HEK293 (cell line): ENCODE measurements around the gene KLK2.
A peak's percentile ranks its signal among the peaks of the same experiment; 100 is the strongest.

Experiments used
- KLF8 ChIP-seq: fragments of 450-650 bp; formaldehyde crosslinking; IDR thresholded peaks from 2 replicates; pipeline ENCODE4 v1.5.1; 2016; ENCODE audit warnings: missing biosample characterization, missing genetic modification characterization
- KLF9 ChIP-seq: fragments of 450-650 bp; formaldehyde crosslinking; IDR thresholded peaks from 2 replicates; pipeline ENCODE4 v1.5.1; 2016; ENCODE audit warnings: missing biosample characterization, missing genetic modification characterization, low read depth
- PATZ1 ChIP-seq: fragments of 450-650 bp; formaldehyde crosslinking; IDR thresholded peaks from 2 replicates; pipeline ENCODE4 v1.5.1; 2016; ENCODE audit warnings: missing biosample characterization, missing genetic modification characterization
- REPIN1 ChIP-seq: fragments of 450-650 bp; formaldehyde crosslinking; IDR thresholded peaks from 2 replicates; pipeline ENCODE4 v1.5.1; 2017; ENCODE audit warnings: missing biosample characterization, missing genetic modification characterization, low read depth
- SP2 ChIP-seq: fragments of 450-650 bp; formaldehyde crosslinking; IDR thresholded peaks from 2 replicates; pipeline ENCODE4 v1.5.1; 2016; ENCODE audit warnings: missing biosample characterization, missing genetic modification characterization
- ZBTB17 ChIP-seq: fragments of 450-650 bp; formaldehyde crosslinking; IDR thresholded peaks from 2 replicates; pipeline ENCODE4 v1.5.1; 2016; ENCODE audit warnings: missing biosample characterization, missing genetic modification characterization
- ZBTB48 ChIP-seq: fragments of 450-650 bp; formaldehyde crosslinking; IDR thresholded peaks from 2 replicates; pipeline ENCODE4 v1.5.1; 2016; ENCODE audit warnings: missing biosample characterization, missing genetic modification characterization
- ZBTB49 ChIP-seq: fragments of 450-650 bp; formaldehyde crosslinking; IDR thresholded peaks from 2 replicates; pipeline ENCODE4 v1.5.1; 2016; ENCODE audit warnings: missing biosample characterization, missing genetic modification characterization, low read depth
- ZIC2 ChIP-seq: fragments of 450-650 bp; formaldehyde crosslinking; IDR thresholded peaks from 2 replicates; pipeline ENCODE4 v1.5.1; 2016; ENCODE audit warnings: missing biosample characterization, missing genetic modification characterization
- ZNF121 ChIP-seq: fragments of 450-650 bp; formaldehyde crosslinking; IDR thresholded peaks from 2 replicates; pipeline ENCODE4 v1.5.1; 2016; ENCODE audit warnings: missing biosample characterization, missing genetic modification characterization
- ZNF148 ChIP-seq: fragments of 450-650 bp; formaldehyde crosslinking; IDR thresholded peaks from 2 replicates; pipeline ENCODE4 v1.5.0; 2017; ENCODE audit warnings: missing biosample characterization, missing genetic modification characterization, borderline replicate concordance
- ZNF155 ChIP-seq: fragments of 450-650 bp; formaldehyde crosslinking; IDR thresholded peaks from 2 replicates; pipeline ENCODE4 v1.5.1; 2016; ENCODE audit warnings: missing biosample characterization, missing genetic modification characterization
- ZNF202 ChIP-seq: fragments of 450-650 bp; formaldehyde crosslinking; IDR thresholded peaks from 2 replicates; pipeline ENCODE4 v1.5.1; 2016; ENCODE audit warnings: missing biosample characterization, missing genetic modification characterization, borderline replicate concordance
- ZNF239 ChIP-seq: fragments of 450-650 bp; formaldehyde crosslinking; IDR thresholded peaks from 2 replicates; pipeline ENCODE4 v1.5.1; 2016; ENCODE audit warnings: missing biosample characterization, missing genetic modification characterization
- ZNF26 ChIP-seq: fragments of 450-650 bp; formaldehyde crosslinking; IDR thresholded peaks from 2 replicates; pipeline ENCODE4 v1.5.1; 2016; ENCODE audit warnings: missing biosample characterization, missing genetic modification characterization
- ZNF341 ChIP-seq: fragments of 450-650 bp; formaldehyde crosslinking; IDR thresholded peaks from 2 replicates; pipeline ENCODE4; 2016; ENCODE audit warnings: low read depth, missing biosample characterization, missing genetic modification characterization
- ZNF423 ChIP-seq: fragments of 450-650 bp; formaldehyde crosslinking; IDR thresholded peaks from 2 replicates; pipeline ENCODE4 v1.5.1; 2016; ENCODE audit warnings: missing biosample characterization, missing genetic modification characterization
- ZNF521 ChIP-seq: fragments of 450-650 bp; formaldehyde crosslinking; IDR thresholded peaks from 2 replicates; pipeline ENCODE4 v1.5.1; 2017; ENCODE audit warnings: missing biosample characterization, mild to moderate bottlenecking, missing genetic modification characterization
- ZNF544 ChIP-seq: fragments of 450-650 bp; formaldehyde crosslinking; IDR thresholded peaks from 2 replicates; pipeline ENCODE4 v1.5.0; 2017; ENCODE audit warnings: missing biosample characterization, missing genetic modification characterization
- ZNF548 ChIP-seq: fragments of 450-650 bp; formaldehyde crosslinking; IDR thresholded peaks from 2 replicates; pipeline ENCODE4 v1.5.1; 2016; ENCODE audit warnings: missing biosample characterization, missing genetic modification characterization
- ZNF600 ChIP-seq: fragments of 450-650 bp; formaldehyde crosslinking; IDR thresholded peaks from 2 replicates; pipeline ENCODE4 v1.5.1; 2016; ENCODE audit warnings: missing biosample characterization, missing genetic modification characterization
- ZNF610 ChIP-seq: fragments of 450-650 bp; formaldehyde crosslinking; IDR thresholded peaks from 2 replicates; pipeline ENCODE4 v1.5.1; 2016; ENCODE audit warnings: missing biosample characterization, missing genetic modification characterization, borderline replicate concordance
- ZNF843 ChIP-seq: fragments of 450-650 bp; formaldehyde crosslinking; IDR thresholded peaks from 2 replicates; pipeline ENCODE4 v1.5.1; 2016; ENCODE audit warnings: missing biosample characterization, missing genetic modification characterization
- ZSCAN18 ChIP-seq: fragments of 450-650 bp; formaldehyde crosslinking; IDR thresholded peaks from 2 replicates; pipeline ENCODE4 v1.5.1; 2016; ENCODE audit warnings: missing biosample characterization, missing genetic modification characterization
- ZSCAN30 ChIP-seq: fragments of 450-650 bp; IDR thresholded peaks from 2 replicates; pipeline ENCODE4 v1.5.1; 2018; ENCODE audit warnings: missing biosample characterization, mild to moderate bottlenecking, missing genetic modification characterization, moderate library complexity
- TF ChIP-seq, protein P1 (sequence below): fragments of 450-650 bp; formaldehyde crosslinking; IDR thresholded peaks from 2 replicates; pipeline ENCODE4 v1.5.1; 2016; ENCODE audit warnings: missing biosample characterization, missing genetic modification characterization
- TF ChIP-seq, protein P2 (sequence below): fragments of 450-650 bp; formaldehyde crosslinking; IDR thresholded peaks from 2 replicates; pipeline ENCODE4 v1.5.1; 2016; ENCODE audit warnings: missing biosample characterization, missing genetic modification characterization

The KLK2 gene

GRCh38 chr19:50835785-50836542 is 37.3 kb upstream of the KLK2 start (continued):
- TF ChIP-seq ZNF26 (no peak), ZNF548 (tag by site-specific recombination) (no peak), ZNF600 (tag by site-specific recombination) (peak; percentile 88), ZNF121 (tag by site-specific recombination) (peak; percentile 5; the same call in 1 of the 2 replicates), ZNF148 (tag by site-specific recombination) (no peak), ZNF202 (tag by site-specific recombination) (no peak), ZNF521 (tag by site-specific recombination) (no peak), ZNF544 (tag by site-specific recombination) (no peak), SP2 (tag by site-specific recombination) (peak; percentile 60), PATZ1 (tag by site-specific recombination) (peak; percentile 51), ZSCAN18 (tag by site-specific recombination) (no peak; the same call in 1 of the 2 replicates), ZNF155 (tag by site-specific recombination) (no peak), ZNF610 (tag by site-specific recombination) (no peak), KLF8 (tag by site-specific recombination) (0 out of 2 replicates have a peak, but pooled peaks have one; percentile 14), ZNF423 (tag by site-specific recombination) (peak; percentile 86; the same call in 1 of the 2 replicates), ZBTB49 (tag by site-specific recombination) (no peak), REPIN1 (no peak), ZIC2 (tag by site-specific recombination) (peak; percentile 46; the same call in 1 of the 2 replicates), ZNF341 (tag by site-specific recombination) (0 out of 2 replicates have a peak, but pooled peaks have one; percentile 13), ZSCAN30 (tag by site-specific recombination) (0 out of 2 replicates have a peak, but pooled peaks have one; percentile 40), ZBTB48 (peak; percentile 79; the same call in 1 of the 2 replicates), ZBTB17 (tag by site-specific recombination) (peak; percentile 76), KLF9 (tag by site-specific recombination) (peak; percentile 83), ZNF843 (peak; percentile 34; the same call in 1 of the 2 replicates), ZNF239 (no peak)
- TF ChIP-seq, protein P1, sequence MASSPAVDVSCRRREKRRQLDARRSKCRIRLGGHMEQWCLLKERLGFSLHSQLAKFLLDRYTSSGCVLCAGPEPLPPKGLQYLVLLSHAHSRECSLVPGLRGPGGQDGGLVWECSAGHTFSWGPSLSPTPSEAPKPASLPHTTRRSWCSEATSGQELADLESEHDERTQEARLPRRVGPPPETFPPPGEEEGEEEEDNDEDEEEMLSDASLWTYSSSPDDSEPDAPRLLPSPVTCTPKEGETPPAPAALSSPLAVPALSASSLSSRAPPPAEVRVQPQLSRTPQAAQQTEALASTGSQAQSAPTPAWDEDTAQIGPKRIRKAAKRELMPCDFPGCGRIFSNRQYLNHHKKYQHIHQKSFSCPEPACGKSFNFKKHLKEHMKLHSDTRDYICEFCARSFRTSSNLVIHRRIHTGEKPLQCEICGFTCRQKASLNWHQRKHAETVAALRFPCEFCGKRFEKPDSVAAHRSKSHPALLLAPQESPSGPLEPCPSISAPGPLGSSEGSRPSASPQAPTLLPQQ (tag by site-specific recombination), result peak; percentile 96
- TF ChIP-seq, protein P2, sequence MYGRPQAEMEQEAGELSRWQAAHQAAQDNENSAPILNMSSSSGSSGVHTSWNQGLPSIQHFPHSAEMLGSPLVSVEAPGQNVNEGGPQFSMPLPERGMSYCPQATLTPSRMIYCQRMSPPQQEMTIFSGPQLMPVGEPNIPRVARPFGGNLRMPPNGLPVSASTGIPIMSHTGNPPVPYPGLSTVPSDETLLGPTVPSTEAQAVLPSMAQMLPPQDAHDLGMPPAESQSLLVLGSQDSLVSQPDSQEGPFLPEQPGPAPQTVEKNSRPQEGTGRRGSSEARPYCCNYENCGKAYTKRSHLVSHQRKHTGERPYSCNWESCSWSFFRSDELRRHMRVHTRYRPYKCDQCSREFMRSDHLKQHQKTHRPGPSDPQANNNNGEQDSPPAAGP (tag by site-specific recombination), result peak; percentile 45; the same call in 1 of the 2 replicates
